GM19395 (cell line): ENCODE results near the gene COL18A1.
A peak's percentile ranks its signal among the peaks of the same experiment; 100 is the strongest.

Experiments used
- ATAC-seq: cut with Tn5 transposase; IDR thresholded peaks from one replicate; pipeline ENCODE4 v1.9.1; 2021; ENCODE audit warnings: mild to moderate bottlenecking, moderate library complexity; ENCODE audit not compliant: unreplicated experiment

Gene COL18A1

DNA sequence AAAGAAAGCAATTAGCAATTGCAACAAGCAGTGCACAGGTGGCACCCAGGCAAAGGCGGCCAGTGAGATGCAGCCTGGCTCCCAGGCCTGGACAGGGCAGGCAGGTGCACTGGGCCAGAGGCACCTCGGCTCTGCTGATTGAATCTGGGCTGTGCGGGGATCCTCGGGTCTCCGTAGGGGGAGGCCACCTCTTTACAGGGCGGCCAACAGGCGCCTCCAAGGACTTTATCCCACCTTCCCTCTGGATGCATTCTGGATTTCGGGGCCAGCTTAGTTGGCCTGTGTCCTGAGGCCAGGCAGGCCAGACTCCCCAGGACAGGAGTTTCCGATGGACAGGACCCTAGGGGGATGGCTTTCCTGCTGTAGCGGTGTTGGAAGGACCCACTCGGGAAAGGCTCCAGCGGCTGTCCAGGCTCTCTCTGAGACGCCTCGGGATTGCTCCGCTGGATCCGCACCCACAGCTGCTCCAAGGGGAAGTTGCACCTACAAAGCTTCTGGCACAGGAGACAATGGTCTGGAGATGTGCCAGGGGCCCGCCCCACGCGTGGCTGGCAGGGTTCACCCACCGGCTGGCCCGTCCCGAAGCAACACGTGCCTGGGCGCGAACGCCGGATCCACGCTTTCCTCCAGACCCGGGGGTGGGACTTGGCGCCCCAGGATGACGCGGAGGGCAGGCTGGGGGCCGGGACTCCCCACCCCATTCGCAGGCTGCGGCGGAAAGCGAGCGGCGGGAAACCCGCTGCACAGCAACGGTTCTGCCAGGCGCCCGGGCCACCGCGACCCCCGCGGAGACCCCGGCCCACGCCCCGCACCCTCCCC, 136.5 kb downstream of the COL18A1 start:
- ATAC-seq, result peak; percentile 61

DNA sequence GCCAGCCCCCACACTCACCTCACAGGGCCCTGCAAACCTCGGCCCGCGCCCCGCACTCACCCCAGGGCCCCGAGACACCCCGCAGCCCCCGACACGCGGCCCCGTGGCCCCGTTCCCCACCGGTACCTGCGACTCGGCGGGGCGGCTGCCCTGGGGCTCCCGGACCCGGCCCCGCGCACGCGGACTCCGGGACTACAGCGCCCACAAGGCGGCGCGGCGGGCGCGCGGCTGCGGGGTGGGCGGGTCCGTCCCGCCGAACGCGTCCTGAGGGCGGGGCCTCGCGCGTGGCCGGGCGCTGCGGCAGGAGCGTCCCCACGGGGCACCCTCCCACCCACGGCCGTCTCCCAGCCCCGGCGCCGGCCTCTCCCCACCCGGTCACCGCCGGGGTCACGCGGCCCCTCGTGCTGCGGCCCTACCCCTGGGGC, 137.3 kb downstream of the COL18A1 start, which contains the start of gene SLC19A1:
Gene SLC19A1, minus strand, starts transcription at position 199 of the 425 bp plus-strand sequence. CDS start 4,481 bp downstream, outside the sequence.
- ATAC-seq, result no peak

DNA sequence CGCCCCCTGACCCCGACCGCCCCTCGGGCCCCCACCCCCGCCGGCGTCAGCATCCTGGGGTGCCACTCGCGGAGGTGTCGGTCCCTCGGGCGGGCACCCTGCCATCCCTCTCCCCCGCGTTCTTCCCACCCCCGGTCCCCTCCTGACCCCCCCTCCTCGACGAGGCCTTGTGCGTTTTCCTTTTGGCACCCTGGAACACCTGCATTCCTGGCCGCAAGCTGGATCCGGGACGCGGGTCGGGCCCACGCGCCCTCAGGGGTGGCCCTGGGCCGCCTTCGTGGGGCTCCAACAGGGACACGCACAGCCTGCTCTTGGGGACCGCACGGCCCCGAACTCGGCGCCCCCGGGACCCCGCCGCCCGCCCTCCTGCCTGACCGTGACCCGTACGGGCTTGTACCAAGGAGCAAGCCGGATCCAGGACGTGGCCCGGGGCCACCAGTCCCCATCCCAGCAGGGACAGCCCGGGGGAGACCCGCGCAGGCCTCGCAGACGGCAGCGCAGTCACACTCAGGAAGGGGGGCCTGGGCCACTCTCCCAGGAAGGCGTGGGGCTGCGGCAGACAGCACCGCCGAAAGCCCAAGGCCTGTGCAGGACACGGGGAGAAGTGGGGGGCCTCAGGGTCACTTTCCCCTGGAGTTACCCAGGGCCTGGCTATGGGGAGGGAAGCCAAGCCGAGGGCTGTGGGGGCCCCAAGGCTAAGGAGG, 137.9 kb downstream of the COL18A1 start:
- ATAC-seq, result no peak

DNA sequence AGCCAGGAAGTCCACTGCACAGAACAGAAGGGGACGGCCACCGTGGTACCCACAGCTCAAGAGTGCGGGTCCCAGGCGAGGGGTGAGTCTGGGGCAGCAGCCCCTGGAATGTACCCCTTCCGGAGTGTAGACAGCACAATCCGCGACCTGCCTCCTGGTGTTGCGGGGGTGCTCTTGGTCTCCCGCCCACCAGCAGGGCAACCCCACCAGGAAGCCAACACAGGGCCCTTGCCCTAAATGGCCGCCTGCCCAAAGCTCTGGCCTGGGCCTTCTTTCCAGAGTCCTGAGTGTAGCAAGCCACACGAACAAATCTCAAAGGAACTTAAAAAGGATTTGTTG, 138.4 kb downstream of the COL18A1 start:
- ATAC-seq, result no peak

DNA sequence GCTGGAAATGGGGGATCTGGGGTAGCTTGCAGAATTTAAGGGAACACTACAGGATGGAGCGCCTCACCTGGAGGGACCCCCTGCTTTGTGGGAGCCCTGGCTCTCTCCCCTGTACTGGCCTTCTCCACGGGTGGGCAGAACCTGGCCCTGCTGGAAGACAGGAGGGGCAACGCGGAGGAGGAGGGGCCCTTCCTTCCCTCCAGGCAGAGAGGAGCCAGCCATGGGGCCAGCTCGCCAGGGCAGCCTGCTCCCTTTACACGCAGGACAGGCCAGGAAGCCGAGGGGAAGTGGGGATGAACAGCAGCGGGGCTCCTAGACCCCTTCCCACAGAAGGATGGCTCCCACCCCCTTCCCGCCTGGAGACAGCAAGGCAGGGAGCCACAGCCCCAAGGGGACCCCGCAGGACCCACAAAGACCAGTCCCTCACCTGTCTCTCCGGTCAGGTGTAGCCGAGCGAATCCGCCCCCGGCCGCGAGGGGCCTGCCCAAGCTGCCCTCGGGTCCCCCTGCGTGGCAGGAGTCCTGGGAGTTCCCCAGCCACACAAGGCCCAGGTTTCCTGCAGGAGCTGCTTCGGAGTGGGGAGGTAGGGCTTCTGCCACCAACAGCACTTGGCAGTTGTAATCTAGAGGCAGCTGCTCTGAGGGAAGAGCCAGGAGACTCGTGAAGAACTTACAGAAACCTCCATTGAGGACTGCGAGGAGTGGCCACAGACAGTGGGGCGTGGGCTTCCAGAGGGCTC, 138.9 kb downstream of the COL18A1 start:
- no peak for ATAC-seq

DNA sequence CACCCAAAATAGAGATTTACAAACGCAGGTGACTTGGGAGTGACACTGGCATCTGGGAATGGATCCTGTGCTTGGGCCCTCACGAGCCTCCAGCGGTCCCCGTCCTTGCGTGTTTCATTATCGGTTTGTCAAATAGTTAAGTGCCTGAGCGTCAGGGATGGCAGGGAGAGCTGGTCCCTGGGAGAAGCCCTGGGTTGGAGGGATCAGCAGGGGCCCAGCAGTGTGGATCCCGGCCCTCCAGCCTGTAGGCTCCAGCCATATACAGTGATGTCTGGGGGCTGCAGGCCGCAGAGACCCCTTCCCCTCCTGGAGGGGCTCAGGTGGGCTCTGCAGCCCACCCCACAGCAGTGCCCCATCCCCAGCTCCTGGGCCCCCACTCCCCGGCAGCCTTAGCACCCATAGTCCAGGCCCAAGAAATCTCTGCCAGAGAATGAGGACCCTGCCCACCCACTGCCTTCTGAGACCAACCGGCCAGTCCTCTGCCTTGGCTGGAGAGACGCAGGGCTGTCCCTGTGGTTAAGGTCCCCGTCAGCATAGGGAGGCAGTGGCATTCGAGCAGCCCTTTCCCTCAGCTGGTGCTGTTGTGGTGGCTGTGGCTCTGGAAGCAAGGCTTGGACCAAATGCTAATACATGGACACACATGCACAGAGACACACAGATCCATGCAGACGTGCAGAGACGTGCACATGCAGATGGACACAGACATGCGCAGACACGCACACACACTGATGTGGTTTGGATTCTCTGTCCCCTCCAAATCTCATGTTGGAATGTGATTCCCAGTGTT, 139.7 kb downstream of the COL18A1 start:
- no peak for ATAC-seq

DNA sequence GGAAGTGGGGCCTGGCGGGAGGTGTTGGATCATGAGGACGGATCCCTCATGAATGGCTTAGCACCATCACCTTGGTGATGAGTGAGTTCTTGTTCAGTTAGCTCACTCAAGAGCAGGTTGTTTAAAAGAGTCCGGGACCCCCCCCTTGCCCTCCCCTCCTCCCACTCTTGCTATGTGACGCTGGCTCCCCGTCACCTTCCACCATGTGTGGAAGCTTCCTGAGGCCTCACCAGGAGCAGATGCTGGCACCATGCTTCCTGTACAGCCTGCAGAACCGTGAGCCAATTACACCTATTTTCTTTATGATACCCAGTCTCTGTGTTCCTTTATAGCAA, 140.2 kb downstream of the COL18A1 start:
- no peak for ATAC-seq

DNA sequence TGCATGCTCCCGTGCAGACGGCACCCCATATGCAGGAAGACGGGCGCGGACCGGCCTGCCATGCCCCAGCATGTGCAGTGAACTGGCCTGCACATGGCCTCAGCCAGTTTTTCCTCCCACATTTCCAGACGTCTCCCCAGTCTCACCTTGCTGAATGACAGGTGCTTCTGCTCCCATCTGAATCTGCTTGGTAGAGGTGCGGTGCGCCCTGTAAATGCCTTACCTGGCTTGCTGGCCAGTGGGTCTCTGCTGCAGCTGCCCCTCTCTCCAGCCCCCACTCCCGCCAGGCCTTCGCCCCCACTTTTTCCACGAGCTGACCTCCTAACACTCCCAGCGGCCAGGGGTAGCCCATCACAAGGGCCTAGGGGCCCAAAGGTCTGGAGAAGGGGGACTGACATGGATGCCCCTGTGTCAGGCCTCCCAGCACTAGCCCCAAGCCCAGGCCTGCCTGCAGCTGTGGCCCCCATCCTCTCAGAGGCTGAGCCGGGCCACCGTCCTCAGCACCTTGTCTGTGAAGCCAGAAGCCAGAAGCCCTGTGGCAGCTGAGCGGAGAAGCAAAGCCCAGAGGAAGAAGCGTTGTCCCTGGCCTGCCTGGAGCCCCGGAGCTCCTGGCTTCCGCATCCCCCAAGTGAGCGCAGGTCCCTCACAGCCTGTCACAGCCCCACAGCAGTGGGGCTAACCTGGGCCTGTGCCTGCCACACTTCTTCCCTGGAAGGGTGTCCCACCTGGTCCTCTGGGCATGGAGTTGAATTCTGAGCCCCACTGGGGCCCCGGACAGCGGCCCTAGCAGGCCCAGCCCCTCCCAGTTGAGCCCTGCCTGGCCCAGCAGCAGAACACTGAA, 140.9 kb downstream of the COL18A1 start:
- no peak for ATAC-seq

DNA sequence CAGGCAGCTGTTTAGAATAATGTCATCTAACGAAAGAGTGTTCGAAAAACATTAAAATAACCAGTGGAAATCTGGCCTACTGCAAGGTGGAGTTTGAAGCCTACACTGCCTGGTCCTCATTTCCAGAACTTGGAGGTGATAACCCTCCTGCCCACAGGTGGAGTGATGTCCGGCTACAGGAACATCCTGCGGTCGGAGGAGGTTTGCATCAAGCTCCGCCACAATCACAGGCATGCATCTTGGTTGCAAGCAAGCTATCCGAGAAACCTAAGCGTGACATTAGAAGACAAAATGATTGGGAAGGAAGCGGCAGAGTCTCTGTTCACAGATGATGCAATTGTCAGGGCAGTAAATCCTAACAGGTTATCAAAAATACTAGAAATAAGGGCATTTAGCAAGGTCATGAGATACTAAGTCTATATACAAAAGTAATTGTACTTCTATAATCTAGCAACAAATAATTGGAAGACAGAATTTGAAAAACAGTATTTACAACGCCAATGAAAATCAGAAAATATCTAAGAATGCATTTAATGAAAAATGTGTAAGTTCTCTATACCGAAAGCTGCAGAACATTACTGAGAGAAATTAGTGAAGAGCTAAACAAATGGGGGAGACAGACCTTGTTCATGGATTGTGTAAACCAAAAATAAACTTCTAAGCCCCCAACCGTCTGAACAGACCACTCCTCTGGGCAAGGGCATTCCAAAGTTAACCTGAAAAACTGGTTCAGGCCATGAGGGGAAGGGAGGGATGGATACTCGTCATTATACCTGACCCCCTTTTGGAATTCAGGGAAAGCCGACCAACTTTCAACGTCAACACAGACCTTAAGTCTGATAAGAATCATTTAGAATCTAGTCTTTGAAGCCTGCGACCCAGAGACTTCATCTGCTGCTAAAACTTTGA, 141.9 kb downstream of the COL18A1 start:
- no peak for ATAC-seq

DNA sequence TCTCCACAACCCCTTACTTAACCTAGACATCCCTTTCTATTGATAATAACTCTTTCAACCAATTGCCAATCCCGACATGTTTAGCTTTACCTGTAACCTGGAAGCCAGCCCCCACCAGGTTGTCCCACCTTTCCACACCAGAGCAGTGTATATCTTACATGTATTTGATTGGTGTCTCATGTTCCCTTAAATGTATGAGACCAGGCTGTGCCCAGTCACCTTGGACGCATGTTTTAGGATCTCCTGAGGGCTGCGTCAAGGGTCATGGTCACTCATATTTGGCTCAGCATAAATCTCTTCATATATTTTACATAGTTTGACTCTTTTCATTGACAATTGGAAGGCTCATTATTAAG, 142.6 kb downstream of the COL18A1 start:
- no peak for ATAC-seq

DNA sequence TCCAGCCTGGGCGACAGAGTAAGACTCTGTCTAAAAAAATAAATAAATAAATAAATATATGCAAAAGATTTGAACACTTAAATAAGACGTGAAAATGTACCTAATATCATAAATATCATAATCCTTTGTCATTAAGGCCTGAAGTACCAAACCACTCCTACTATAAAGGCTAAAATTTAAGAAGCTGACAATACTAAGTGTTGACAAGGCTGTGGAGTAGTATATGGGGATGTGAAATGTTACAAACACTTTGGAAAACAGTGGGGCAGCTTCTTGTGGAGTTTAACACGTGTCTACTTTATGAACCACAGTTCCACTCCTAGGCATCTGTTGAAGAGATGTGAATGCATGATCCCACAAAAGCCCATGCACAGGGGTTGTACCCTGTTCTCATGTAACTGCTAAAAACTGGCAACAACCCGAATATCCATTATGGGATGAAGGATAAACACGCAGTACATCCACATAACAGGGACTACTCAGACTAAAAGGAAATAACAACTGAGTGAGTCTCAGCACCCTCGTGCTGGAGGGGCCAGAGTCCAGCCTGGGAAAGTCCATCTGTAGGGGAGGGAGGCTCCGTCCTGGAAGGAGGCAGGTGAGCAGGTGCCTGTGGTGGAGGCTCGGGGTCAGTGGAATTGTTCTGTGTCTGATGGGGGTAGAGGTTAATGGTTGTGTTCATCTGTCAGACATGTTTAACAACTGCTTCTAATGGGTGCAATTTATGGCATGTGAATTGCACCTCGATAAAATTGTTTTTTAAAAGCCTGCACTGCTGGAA, 143.9 kb downstream of the COL18A1 start:
- no peak for ATAC-seq

DNA sequence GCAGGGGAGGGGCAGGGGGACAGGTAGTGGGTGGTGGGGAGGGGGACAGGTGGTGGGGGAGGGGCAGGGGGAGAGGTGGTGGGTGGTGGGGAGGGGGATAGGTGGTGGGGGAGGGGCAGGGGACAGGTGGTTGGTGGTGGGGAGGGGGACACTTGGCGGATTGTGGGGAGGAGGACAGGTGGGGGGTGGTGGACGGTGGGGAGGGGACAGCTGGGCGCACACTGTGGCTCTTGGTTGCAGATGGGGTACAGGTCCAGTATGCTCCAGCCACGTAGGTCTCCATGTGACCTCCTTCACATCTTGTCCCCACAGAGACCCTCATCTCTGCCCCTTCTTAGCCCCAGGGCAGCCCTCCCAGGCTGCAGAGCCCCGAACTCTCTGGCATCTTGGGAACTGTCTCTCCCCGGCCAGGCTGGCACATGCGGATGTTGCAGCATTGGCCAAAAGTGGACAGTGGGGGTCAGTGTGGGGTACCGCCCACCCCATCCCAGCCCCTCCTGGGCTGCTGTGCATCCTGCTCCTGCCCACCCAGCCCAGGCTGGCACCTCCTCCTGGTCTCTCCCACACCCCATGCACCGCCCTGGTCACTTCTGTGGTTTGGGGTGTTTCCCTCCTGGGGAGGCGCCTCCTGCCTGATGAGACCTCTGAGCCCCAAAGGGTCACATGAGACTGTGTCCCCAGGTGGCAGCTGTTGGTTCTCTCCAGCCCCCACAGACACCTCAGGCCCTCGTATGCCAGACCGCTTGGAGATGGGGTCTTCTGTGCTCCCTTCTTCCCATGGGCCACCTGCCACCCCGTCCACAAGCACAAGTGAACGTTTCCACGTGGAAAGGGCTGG, 144.9 kb downstream of the COL18A1 start:
- no peak for ATAC-seq

DNA sequence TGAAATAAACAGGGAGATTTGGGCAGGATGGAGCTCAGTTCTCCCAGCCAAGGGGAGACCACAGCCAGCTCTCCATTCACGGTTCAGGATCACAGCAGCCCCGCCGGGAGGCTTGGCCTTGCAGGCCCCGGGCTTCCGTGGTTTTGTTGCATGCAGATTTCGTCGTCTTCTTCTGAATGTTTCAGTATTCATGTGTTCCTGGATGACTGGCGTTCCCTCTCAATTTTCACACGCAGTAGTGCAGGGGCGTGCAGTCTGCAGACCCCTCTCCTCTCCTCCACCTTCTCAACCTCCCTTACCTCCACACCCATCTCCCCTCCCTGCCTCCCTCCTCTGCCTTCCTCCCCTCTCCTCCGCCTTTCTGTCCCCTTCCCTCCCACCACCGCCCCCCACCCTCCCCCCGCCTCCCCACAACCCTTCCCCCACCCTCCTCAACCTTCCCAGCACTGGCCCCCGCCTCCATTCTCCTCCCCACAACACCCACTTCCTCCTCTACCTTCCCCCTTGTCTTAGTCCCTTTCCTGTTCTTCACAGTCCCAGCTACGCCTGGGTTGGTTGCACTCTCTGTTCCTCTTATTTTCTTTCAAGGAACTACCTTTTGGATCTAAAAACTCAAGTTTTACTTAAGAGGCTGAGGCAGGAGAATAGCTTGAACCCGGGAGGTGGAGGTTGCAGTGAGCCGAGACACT, 145.7 kb downstream of the COL18A1 start:
- peak; percentile 61 for ATAC-seq

DNA sequence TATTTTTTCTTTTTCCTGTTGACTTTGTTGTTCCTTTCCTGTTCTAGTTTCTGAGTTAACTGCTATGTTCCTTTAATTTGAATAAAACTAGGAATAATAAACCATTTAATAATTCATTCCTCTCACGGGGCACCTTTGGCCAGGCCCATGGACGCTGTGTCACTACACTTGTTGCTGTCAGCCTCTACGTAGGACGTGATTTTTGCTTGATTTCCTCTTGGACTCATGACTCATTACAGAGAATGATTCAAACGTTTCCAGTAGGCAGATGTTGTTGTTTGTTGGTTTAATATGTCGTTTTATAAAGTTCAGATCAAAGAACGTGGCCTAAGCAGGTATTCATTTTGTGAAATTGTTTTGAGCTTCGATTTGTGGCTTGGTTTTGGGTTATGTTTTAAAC, 146.4 kb downstream of the COL18A1 start:
- no peak for ATAC-seq

DNA sequence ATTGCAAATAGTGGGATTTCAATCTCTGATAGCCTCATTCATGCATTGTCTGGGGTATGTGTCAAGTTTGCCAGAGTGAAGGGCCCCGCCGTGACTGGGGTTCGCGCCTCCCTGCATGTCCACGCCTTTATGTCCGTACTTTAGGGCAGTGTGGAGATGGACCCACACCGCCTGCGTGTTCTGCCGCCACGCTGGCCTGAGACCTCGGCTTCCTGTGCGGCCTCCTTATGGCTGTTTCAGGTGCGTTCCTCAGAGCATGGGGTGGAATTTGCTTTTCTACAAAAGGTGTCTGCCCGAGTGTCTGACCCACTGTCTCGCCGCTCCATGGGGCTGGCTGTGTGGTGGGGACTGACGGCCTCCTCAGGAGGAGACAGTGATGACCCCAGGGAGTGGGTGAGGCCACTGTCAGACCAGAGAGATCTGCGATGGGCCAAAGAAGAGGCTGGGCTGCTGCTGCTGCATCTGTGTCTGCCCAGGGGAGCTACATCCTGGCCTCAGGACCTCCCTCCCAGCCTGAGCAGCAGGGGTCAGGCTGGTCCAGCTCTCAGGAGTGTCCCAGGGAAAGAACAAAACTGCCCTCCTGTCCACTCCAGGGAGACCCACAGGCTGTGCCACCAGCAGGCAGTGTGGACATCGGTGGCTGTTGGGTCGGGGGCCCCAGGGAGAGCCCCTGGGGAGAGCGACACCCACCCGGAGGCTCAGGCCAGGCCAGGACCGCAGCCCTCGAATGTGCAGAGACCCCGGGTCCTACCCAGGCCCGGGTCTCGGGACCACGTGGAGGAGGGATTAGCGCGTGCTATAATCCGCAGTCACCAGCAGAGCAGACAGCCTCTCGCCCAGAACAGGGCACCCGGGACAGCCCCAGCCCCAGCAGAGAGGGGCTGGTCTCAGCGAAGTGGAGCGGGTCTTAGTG, 147.1 kb downstream of the COL18A1 start:
- no peak for ATAC-seq
